Measurements from ENCODE around the gene BID.

- no peak for TF ChIP-seq REST (IDR thresholded peaks at IDR 0.05; ENCODE audit: insufficient read depth in 1 of 2, low read depth in 2 of 2, low read length in 2 of 2)
- no peak for TF ChIP-seq POLR2AphosphoS5 (IDR thresholded peaks at IDR 0.05; ENCODE audit: low read depth, low read length)
- no peak for TF ChIP-seq TAF1 (IDR thresholded peaks at IDR 0.05; ENCODE audit: borderline replicate concordance, insufficient read depth, low read length)
Observed at GRCh38 chr22:17807578-17808410, 33.5 kb upstream of the BID start.
